B cell (primary cell): ENCODE measurements around the gene COL6A1. TPM values are rescaled to one million over a fixed set of nuclear protein-coding genes. Genes with fewer than 3 reads are reported as not detected.

ENCODE experiments used
- ATAC-seq: fragments of 200-7000 bp; cut with Tn5 transposase; one replicate; pipeline ENCODE4 v1.10.0; 2021; ENCODE audit warnings: low read depth, mild to moderate bottlenecking, moderate number of reproducible peaks, moderate library complexity
- CTCF ChIA-PET: fragments of 350-600 bp; sonication (Branson Sonifier 250); formaldehyde crosslinking; loops from one replicate; lab custom pipeline; 2021; ENCODE audit warnings: antibody characterized with exemption, inconsistent platforms; lab: Charles Lee
- POLR2A ChIA-PET: fragments of 350-600 bp; sonication (Branson Sonifier 250); formaldehyde crosslinking; loops from one replicate; lab custom pipeline; 2021; ENCODE audit warnings: antibody characterized with exemption; lab: Charles Lee
- DNase-seq: peaks from one replicate; pipeline ENCODE4 v3.0.0; 2013
- H2AFZ ChIP-seq: 2 replicates; pipeline ENCODE4 v1.6.1; 2012; ENCODE audit warnings: mild to moderate bottlenecking, low read depth, low read length; ENCODE audit not compliant: insufficient read depth, poor library complexity, severe bottlenecking
- H3K27ac ChIP-seq, 2 donors: 1 replicate in 1 of 2; 2 replicates in 1 of 2; pipeline ENCODE4 v1.5.1; 2012 to 2013; ENCODE audit warnings: low read length in 2 of 2, mild to moderate bottlenecking in 2 of 2, moderate library complexity in 1 of 2
- H3K27me3 ChIP-seq, 4 experiments: fragments of 200-600 bp in 1 of 4; sonication (generic) in 1 of 4; replicated peaks in 1 of 4; 1 replicate in 2 of 4; 2 replicates in 2 of 4; pipeline versions ENCODE4 v1.6.1 to v1.7.0; 2013 to 2016; ENCODE audit warnings: low read length in 3 of 4, mild to moderate bottlenecking in 2 of 4, mixed read lengths in 1 of 4, moderate library complexity in 1 of 4; ENCODE audit not compliant: insufficient read depth in 4 of 4, control insufficient read depth in 3 of 4; ENCODE audit errors: control extremely low read depth in 1 of 4
- H3K36me3 ChIP-seq, 2 experiments: replicated peaks in 1 of 2; 1 replicate in 1 of 2; 2 replicates in 1 of 2; pipeline versions ENCODE4 v1.6.1 to v1.7.1; 2013; ENCODE audit warnings: low read length in 1 of 2; ENCODE audit not compliant: insufficient read depth in 2 of 2, control insufficient read depth in 1 of 2; ENCODE audit errors: control extremely low read depth in 1 of 2, extremely low read depth in 1 of 2
- H3K4me1 ChIP-seq, 2 donors: fragments of 200-600 bp in 1 of 2; sonication (generic) in 1 of 2; 1 replicate in 1 of 2; 2 replicates in 1 of 2; pipeline versions ENCODE4 v1.5.1 to v1.6.1; 2013 to 2017; ENCODE audit warnings: low read length in 2 of 2; ENCODE audit not compliant: control insufficient read depth in 2 of 2, insufficient read depth in 2 of 2
- H3K4me2 ChIP-seq: replicated peaks from 2 replicates; pipeline ENCODE3; 2012; ENCODE audit warnings: mild to moderate bottlenecking, low read depth, low read length; ENCODE audit not compliant: poor library complexity, severe bottlenecking
- H3K4me3 ChIP-seq, 5 experiments: fragments of 200-600 bp in 1 of 5; sonication (generic) in 1 of 5; 1 replicate in 3 of 5; 2 replicates in 2 of 5; pipeline versions ENCODE4 v1.5.1 to v1.7.0; 2011 to 2016; ENCODE audit warnings: low read length in 4 of 5, mild to moderate bottlenecking in 4 of 5, low read depth in 2 of 5, control low read depth in 1 of 5, moderate library complexity in 1 of 5; ENCODE audit not compliant: insufficient read depth in 1 of 5; ENCODE audit errors: control extremely low read depth in 1 of 5, extremely low read depth in 1 of 5
- H3K79me2 ChIP-seq: fragments of 200-600 bp; sonication (generic); one replicate; pipeline ENCODE4 v1.6.0; 2016; ENCODE audit warnings: low read length; ENCODE audit not compliant: control insufficient read depth, insufficient read depth
- H3K9ac ChIP-seq: fragments of 200-600 bp; sonication (generic); 2 replicates; pipeline ENCODE4 v1.6.1; 2017; ENCODE audit warnings: mild to moderate bottlenecking, low read length, moderate library complexity
- H3K9me3 ChIP-seq, 3 donors: one replicate each; pipeline versions ENCODE4 v1.6.1 to v1.7.1; 2013; ENCODE audit warnings: low read length in 2 of 3; ENCODE audit not compliant: control insufficient read depth in 2 of 3, insufficient read depth in 1 of 3; ENCODE audit errors: control extremely low read depth in 1 of 3
- H4K20me1 ChIP-seq: 2 replicates; pipeline ENCODE4 v1.6.0; 2012; ENCODE audit warnings: mild to moderate bottlenecking, low read length; ENCODE audit not compliant: insufficient read depth, control insufficient read depth, poor library complexity, severe bottlenecking
- H3K27ac Mint-ChIP-seq: one replicate; pipeline ENCODE4 v1.8.0; 2021; ENCODE audit warnings: mixed read lengths
- H3K27me3 Mint-ChIP-seq: one replicate; pipeline ENCODE4 v1.8.0; 2021; ENCODE audit warnings: mixed read lengths
- H3K4me1 Mint-ChIP-seq: one replicate; pipeline ENCODE4 v1.8.0; 2021; ENCODE audit warnings: mixed read lengths
- H3K4me3 Mint-ChIP-seq: one replicate; pipeline ENCODE4 v1.8.0; 2021; ENCODE audit warnings: mixed read lengths
- H3K9me3 Mint-ChIP-seq: one replicate; pipeline ENCODE4 v1.8.0; 2022; ENCODE audit warnings: mixed read lengths; ENCODE audit not compliant: insufficient read depth
- CTCF ChIP-seq: fragments of 200-600 bp; IDR thresholded peaks from one replicate; pipeline ENCODE4 v1.8.0; 2022; ENCODE audit warnings: antibody characterized with exemption, mild to moderate bottlenecking
- EZH2 ChIP-seq: IDR thresholded peaks from 2 replicates; pipeline ENCODE4 v1.6.1; 2012; ENCODE audit warnings: borderline replicate concordance, low read depth, mild to moderate bottlenecking, moderate library complexity, low read length; ENCODE audit not compliant: insufficient read depth, poor library complexity, severe bottlenecking
- WGBS: methylation state at CpG from one replicate; pipeline ENCODE4 v1.1.5; 2013; ENCODE audit warnings: missing lambda C conversion rate; ENCODE audit not compliant: insufficient coverage; 5-methylcytosine and 5-hydroxymethylcytosine counted together
- intact Hi-C: fragments of 100-400 bp; cut with micrococcal nuclease; formaldehyde crosslinking; loops from one replicate; pipeline ENCODE4 v1.10.0; 2022
- polyA plus RNA-seq: library from polyadenylated mRNA; depleted of rRNA; stranded (reverse); fragments of >200 nt; gene quantifications from 2 replicates; pipeline ENCODE4 v1.2.3, GENCODE V29; 2012
- total RNA-seq, 2 donors: library from RNA; stranded (reverse); fragments of 120-200 nt in 1 of 2; gene quantifications; 1 replicate in 1 of 2; 2 replicates in 1 of 2; pipeline versions ENCODE4 v1.2.3 to v1.2.4, GENCODE V29; 2013 to 2022

COL6A1 gene
- total and polyA plus RNA-seq, 2 donors (not counting 1 experiment from before 2014, with no cell fraction given), result 0.39 to 0.67 TPM

GRCh38 chr21:46027851-46028493 lies 46.4 kb downstream of the COL6A1 start:
- intact Hi-C loops, result no loop called here
- no peak overlapping the region for H3K9ac ChIP-seq
- Mint-ChIP-seq H3K27me3 (peaks cover 12% of the 10 kb centered on the region), H3K4me1 (no peaks in the 10 kb centered on the region), H3K9me3 (peaks cover 7% of the 10 kb centered on the region), H3K4me3 (no peak overlapping the region), H3K27ac (no peak overlapping the region)
- ATAC-seq (no peak), DNase-seq (no peak)
- H3K36me3 ChIP-seq, result no peaks in the 10 kb centered on the region
- no peak overlapping the region for H3K27ac ChIP-seq
- no peak overlapping the region for H3K4me3 ChIP-seq
- no CpG with 5 or more reads among the region's 3 CpGs for WGBS
- peaks cover 0 to 7% (median 1%) of the 10 kb centered on the region in 4 experiments for H3K27me3 ChIP-seq
- no peak overlapping the region for H3K4me2 ChIP-seq
- H4K20me1 ChIP-seq, result no peaks in the 10 kb centered on the region
- POLR2A ChIA-PET, result no interaction called here
- H3K4me1 ChIP-seq, result no peaks in the 10 kb centered on the region
- H2AFZ ChIP-seq, result no peak overlapping the region
- TF ChIP-seq CTCF (no peak), EZH2 (no peak)
- CTCF ChIA-PET, result no interaction called here
- peaks cover 0 to 5% (median 3%) of the 10 kb centered on the region in 3 donors for H3K9me3 ChIP-seq
- no peaks in the 10 kb centered on the region for H3K79me2 ChIP-seq

- H3K4me2 ChIP-seq, result no peak overlapping the region
- ChIA-PET CTCF (no interaction called here), POLR2A (no interaction called here)
- peaks cover 7% of the 10 kb centered on the region for H3K9me3 Mint-ChIP-seq
- no peak overlapping the region for H3K27ac Mint-ChIP-seq
- H3K27me3 ChIP-seq, result peaks cover 0 to 7% (median 1%) of the 10 kb centered on the region in 4 experiments
- H3K4me3 Mint-ChIP-seq, result no peak overlapping the region
- TF ChIP-seq EZH2, result no peak
- no peak for TF ChIP-seq CTCF
- H3K79me2 ChIP-seq, result no peaks in the 10 kb centered on the region
- ATAC-seq (no peak), DNase-seq (no peak)
- H3K27ac ChIP-seq, result no peak overlapping the region
- no peaks in the 10 kb centered on the region for H3K36me3 ChIP-seq
- H4K20me1 ChIP-seq, result no peaks in the 10 kb centered on the region
- H3K27me3 Mint-ChIP-seq, result peaks cover 10% of the 10 kb centered on the region
- H3K9ac ChIP-seq, result no peak overlapping the region
- H3K4me3 ChIP-seq, result no peak overlapping the region
- WGBS, result no CpG with 5 or more reads among the region's 1 CpG
- H3K4me1 Mint-ChIP-seq, result no peaks in the 10 kb centered on the region
- no peak overlapping the region for H2AFZ ChIP-seq
- H3K9me3 ChIP-seq, result peaks cover 0 to 5% (median 3%) of the 10 kb centered on the region in 3 donors
- H3K4me1 ChIP-seq, result no peaks in the 10 kb centered on the region
- intact Hi-C loops, result no loop called here
These were observed 47.1 kb downstream of the COL6A1 start for GRCh38 chr21:46028573-46029091.
